Fibroblast of lung (primary cell): ENCODE measurements around the gene RGS19. TPM values are rescaled to one million over a fixed set of nuclear protein-coding genes. Genes with fewer than 3 reads are reported as not detected.

ENCODE experiments used
- DNase-seq, 2 donors: peaks; one replicate each; pipeline versions ENCODE4 v3.0.0 to v3.0.0-alpha.2; 2010; ENCODE audit warnings: low read depth in 2 of 2
- H2AFZ ChIP-seq: 2 replicates; pipeline ENCODE4 v1.5.1; 2012; ENCODE audit warnings: low read length, control low read depth, inconsistent platforms
- H3K27ac ChIP-seq: 2 replicates; pipeline ENCODE4 v1.5.1; 2011; ENCODE audit warnings: low read length, control low read depth; ENCODE audit not compliant: insufficient read depth
- H3K27me3 ChIP-seq: 2 replicates; pipeline ENCODE4 v1.5.1; 2011; ENCODE audit warnings: mild to moderate bottlenecking, low read length; ENCODE audit not compliant: control insufficient read depth, insufficient read depth
- H3K36me3 ChIP-seq: 2 replicates; pipeline ENCODE4 v1.5.1; 2011; ENCODE audit warnings: low read length; ENCODE audit not compliant: control insufficient read depth, insufficient read depth
- H3K4me1 ChIP-seq: 2 replicates; pipeline ENCODE4 v1.5.1; 2011; ENCODE audit warnings: low read length; ENCODE audit not compliant: control insufficient read depth, insufficient read depth; ENCODE audit errors: extremely low read depth
- H3K4me2 ChIP-seq: 2 replicates; pipeline ENCODE4 v1.5.1; 2011; ENCODE audit warnings: low read length, control low read depth; ENCODE audit not compliant: insufficient read depth; ENCODE audit errors: extremely low read depth
- H3K4me3 ChIP-seq, 4 experiments: fragments of 200-600 bp in 1 of 4; sonication (generic) in 1 of 4; replicated peaks in 1 of 4; 2 replicates each; pipeline ENCODE4 v1.5.1; 2011 to 2016; ENCODE audit warnings: low read length in 4 of 4, low read depth in 3 of 4, mild to moderate bottlenecking in 3 of 4, control low read depth in 2 of 4, inconsistent platforms in 1 of 4, mixed read lengths in 1 of 4; ENCODE audit not compliant: insufficient read depth in 1 of 4; ENCODE audit errors: control extremely low read depth in 1 of 4
- H3K79me2 ChIP-seq: 2 replicates; pipeline ENCODE4 v1.5.1; 2012; ENCODE audit warnings: mild to moderate bottlenecking, low read length, inconsistent platforms; ENCODE audit not compliant: control insufficient read depth, insufficient read depth
- H3K9ac ChIP-seq: 2 replicates; pipeline ENCODE4 v1.5.1; 2011; ENCODE audit warnings: mild to moderate bottlenecking, low read length, control low read depth; ENCODE audit not compliant: insufficient read depth
- H3K9me3 ChIP-seq: 2 replicates; pipeline ENCODE4 v1.5.1; 2012; ENCODE audit warnings: low read depth, low read length; ENCODE audit not compliant: control insufficient read depth, insufficient read depth
- H4K20me1 ChIP-seq: 2 replicates; pipeline ENCODE4 v1.5.1; 2011; ENCODE audit warnings: low read length; ENCODE audit not compliant: control insufficient read depth, insufficient read depth; ENCODE audit errors: extremely low read depth
- EZH2 ChIP-seq: IDR thresholded peaks from 2 replicates; pipeline ENCODE4 v1.5.1; 2012; ENCODE audit warnings: low read length, control low read depth, mild to moderate bottlenecking; ENCODE audit errors: missing control alignments
- polyA plus RNA-seq, 2 donors: library from polyadenylated mRNA; depleted of rRNA in 1 of 2; stranded (reverse) in 1 of 2; unstranded in 1 of 2; fragments of >200 nt; gene quantifications; 2 replicates each; pipeline ENCODE4 v1.2.1, GENCODE V29; 2011 to 2012; ENCODE audit warnings: missing spikeins in 1 of 2
- total RNA-seq: library from RNA; depleted of rRNA; stranded (reverse); fragments of >200 nt; gene quantifications from 2 replicates; pipeline ENCODE4 v1.2.1, GENCODE V29; 2014
- TF ChIP-seq, protein P1 (sequence below), 2 donors: IDR thresholded peaks in 1 of 2; conservative IDR thresholded peaks in 1 of 2; 1 replicate in 1 of 2; 2 replicates in 1 of 2; pipeline ENCODE4 v1.5.1; 2011 to 2012; ENCODE audit warnings: low read length in 2 of 2, control low read depth in 1 of 2, inconsistent platforms in 1 of 2, low read depth in 1 of 2, mild to moderate bottlenecking in 1 of 2

The RGS19 gene
- total and polyA plus RNA-seq, 2 donors (not counting 1 experiment from before 2014, with no cell fraction given) = 5.8 to 9.1 TPM

DNA sequence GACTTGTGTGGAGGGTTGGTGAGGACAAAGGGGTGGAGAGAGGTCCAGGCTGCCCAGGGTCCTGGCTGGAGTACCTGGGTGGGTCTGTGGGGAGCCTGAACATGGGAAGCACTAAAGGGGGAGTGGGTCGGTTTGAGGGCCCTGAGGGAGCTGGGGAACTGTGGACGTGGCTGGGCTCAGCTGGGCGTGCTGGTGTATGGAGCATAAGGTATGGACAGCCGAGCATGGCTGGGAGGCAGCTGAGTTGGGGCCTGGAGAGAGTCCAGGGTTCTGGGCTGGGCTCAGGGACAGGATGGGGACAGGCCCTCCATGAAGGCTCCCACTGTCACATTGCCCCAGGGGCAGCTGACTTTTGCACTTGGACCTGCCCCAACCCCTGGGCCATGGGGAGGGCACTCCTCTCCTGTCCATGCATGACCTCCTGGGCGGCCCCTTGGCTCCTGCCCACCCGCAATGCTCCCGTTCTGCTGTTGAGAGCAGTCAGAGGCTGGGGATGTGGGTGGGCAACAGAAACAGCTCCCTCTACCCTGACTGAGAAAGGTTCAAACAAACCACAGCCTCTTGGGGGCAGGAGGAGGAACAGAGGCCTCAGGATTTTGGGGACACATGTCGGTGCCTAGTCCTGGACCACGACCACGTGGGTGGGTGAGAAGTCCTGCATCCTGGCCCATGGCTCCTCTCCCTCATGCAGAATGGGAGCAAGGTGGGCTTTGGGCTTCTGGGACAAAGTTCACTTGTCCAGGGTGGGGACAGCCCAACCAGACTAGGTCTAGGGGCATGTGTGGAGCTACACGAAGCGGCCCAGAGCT, 38.9 kb downstream of the RGS19 start:
- TF ChIP-seq, protein P1, sequence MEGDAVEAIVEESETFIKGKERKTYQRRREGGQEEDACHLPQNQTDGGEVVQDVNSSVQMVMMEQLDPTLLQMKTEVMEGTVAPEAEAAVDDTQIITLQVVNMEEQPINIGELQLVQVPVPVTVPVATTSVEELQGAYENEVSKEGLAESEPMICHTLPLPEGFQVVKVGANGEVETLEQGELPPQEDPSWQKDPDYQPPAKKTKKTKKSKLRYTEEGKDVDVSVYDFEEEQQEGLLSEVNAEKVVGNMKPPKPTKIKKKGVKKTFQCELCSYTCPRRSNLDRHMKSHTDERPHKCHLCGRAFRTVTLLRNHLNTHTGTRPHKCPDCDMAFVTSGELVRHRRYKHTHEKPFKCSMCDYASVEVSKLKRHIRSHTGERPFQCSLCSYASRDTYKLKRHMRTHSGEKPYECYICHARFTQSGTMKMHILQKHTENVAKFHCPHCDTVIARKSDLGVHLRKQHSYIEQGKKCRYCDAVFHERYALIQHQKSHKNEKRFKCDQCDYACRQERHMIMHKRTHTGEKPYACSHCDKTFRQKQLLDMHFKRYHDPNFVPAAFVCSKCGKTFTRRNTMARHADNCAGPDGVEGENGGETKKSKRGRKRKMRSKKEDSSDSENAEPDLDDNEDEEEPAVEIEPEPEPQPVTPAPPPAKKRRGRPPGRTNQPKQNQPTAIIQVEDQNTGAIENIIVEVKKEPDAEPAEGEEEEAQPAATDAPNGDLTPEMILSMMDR (conservative IDR thresholded peaks at IDR 0.05 in 1 of 2, IDR thresholded peaks at IDR 0.05 in 1 of 2; ENCODE audit: low read depth in 1 of 2, low read length in 2 of 2) = no peak
- TF ChIP-seq EZH2 = no peak
- no peak overlapping the region for H3K9ac ChIP-seq
- no peak overlapping the region for H3K4me2 ChIP-seq
- H3K9me3 ChIP-seq = no peaks in the 10 kb centered on the region
- H3K4me1 ChIP-seq = no peaks in the 10 kb centered on the region
- H4K20me1 ChIP-seq = no peaks in the 10 kb centered on the region
- no peak overlapping the region for H3K27ac ChIP-seq
- peaks cover 26% of the 10 kb centered on the region for H3K27me3 ChIP-seq
- H2AFZ ChIP-seq = no peak overlapping the region
- no peak for DNase-seq
- no peak overlapping the region for H3K4me3 ChIP-seq
- no peaks in the 10 kb centered on the region for H3K79me2 ChIP-seq
- H3K36me3 ChIP-seq = no peaks in the 10 kb centered on the region

DNA sequence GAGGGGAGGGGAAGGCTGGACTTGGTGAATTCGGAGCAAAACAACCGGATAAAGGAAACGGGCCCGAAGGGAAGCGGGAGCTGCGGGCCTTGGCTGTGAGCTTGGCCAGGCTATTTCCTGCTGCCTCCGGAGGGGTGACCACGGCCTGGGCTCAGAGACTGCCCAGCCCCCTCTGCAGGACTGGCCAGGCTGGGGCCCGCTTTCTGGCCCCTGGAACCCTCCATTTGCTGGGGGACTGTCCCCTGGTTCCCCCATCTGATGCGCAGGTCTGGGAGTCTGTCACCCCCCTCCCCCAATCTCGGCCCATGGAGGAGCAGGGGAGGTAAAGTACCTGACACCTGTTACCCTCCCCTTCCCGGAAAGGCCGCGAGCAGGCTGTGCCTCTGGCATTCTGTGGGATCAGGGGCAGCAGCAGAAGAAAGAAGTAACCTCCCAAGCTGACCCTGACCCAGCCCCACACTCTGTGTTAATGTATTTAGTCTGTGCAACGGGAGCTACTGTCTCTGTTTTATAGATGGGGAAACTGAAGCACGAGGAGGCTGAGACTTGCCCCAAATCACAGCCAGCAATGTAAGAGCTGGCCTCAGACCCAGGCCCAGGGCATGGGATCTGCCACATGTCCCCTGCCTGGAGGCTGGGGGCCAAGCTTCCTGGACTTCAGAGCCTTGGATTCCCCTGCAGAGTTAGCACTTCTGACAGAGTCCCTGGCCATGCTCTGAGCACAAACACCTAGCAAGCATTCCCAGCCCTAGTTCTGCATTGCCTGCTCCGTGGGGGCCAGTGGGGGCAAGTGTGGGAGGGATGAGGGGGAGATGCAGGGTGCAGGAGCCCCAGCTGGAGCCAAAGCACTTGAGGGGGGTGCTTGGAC, 39.8 kb downstream of the RGS19 start:
- H3K9me3 ChIP-seq = no peaks in the 10 kb centered on the region
- H3K4me2 ChIP-seq = peak overlapping the region; percentile 82
- TF ChIP-seq EZH2 = no peak
- TF ChIP-seq, protein P1 (conservative IDR thresholded peaks at IDR 0.05 in 1 of 2, IDR thresholded peaks at IDR 0.05 in 1 of 2; ENCODE audit: low read depth in 1 of 2, low read length in 2 of 2) = no peak
- H3K27ac ChIP-seq = no peak overlapping the region
- DNase-seq = no peak
- H3K79me2 ChIP-seq = no peaks in the 10 kb centered on the region
- H2AFZ ChIP-seq = no peak overlapping the region
- peaks cover 26% of the 10 kb centered on the region for H3K27me3 ChIP-seq
- H3K36me3 ChIP-seq = peaks cover 5% of the 10 kb centered on the region
- peak overlapping the region in 1 of 4 experiments; percentile 46 for H3K4me3 ChIP-seq
- H3K9ac ChIP-seq = no peak overlapping the region
- no peaks in the 10 kb centered on the region for H3K4me1 ChIP-seq
- no peaks in the 10 kb centered on the region for H4K20me1 ChIP-seq
